Lower lobe of right lung (tissue), 2 donors: ENCODE data around the gene HCN1. TPM values are rescaled to one million over a fixed set of nuclear protein-coding genes. Genes with fewer than 3 reads are reported as not detected.

Experiments
- ATAC-seq, 2 donors: fragments of 200-7000 bp; cut with Tn5 transposase; one replicate each; pipeline ENCODE4 v1.9.1; 2020 to 2022; ENCODE audit warnings: mild to moderate bottlenecking in 2 of 2, moderate library complexity in 2 of 2
- DNase-seq: peaks from one replicate; pipeline ENCODE4 v3.0.0-alpha.2; 2020
- H3K27ac ChIP-seq: fragments of 200-600 bp; one replicate; pipeline ENCODE4 v1.8.0; 2022
- H3K27me3 ChIP-seq: fragments of 200-600 bp; one replicate; pipeline ENCODE4 v1.8.0; 2022; ENCODE audit warnings: low read depth
- H3K36me3 ChIP-seq: fragments of 200-600 bp; one replicate; pipeline ENCODE4 v1.8.0; 2022; ENCODE audit warnings: mild to moderate bottlenecking
- H3K4me1 ChIP-seq: fragments of 200-600 bp; one replicate; pipeline ENCODE4 v1.8.0; 2022
- H3K4me3 ChIP-seq: fragments of 200-600 bp; one replicate; pipeline ENCODE4 v1.8.0; 2022; ENCODE audit warnings: mild to moderate bottlenecking
- H3K9me3 ChIP-seq: fragments of 200-600 bp; one replicate; pipeline ENCODE4 v1.8.0; 2022
- intact Hi-C: fragments of 100-400 bp; cut with DNase I; formaldehyde crosslinking; loops from one replicate; pipeline ENCODE4 v1.11.0; 2022
- total RNA-seq: library from RNA; stranded (reverse); fragmentation: NEBNext Ultra II Directional; extraction: Animal tissue kit (Norgen Biotek cat#: 25700); gene quantifications from one replicate; pipeline ENCODE4 v1.2.1, GENCODE V29; 2021
- TF ChIP-seq, protein P1 (sequence below): fragments of 200-600 bp; IDR thresholded peaks from one replicate; pipeline ENCODE4 v1.8.0; 2022; ENCODE audit warnings: antibody characterized with exemption, mild to moderate bottlenecking
- donor health status: DM: no; HTN: yes; CAD: no; lungs with severe emphysema.

The HCN1 gene
- total RNA-seq, 1 donor from 2014 or later = not detected

DNA sequence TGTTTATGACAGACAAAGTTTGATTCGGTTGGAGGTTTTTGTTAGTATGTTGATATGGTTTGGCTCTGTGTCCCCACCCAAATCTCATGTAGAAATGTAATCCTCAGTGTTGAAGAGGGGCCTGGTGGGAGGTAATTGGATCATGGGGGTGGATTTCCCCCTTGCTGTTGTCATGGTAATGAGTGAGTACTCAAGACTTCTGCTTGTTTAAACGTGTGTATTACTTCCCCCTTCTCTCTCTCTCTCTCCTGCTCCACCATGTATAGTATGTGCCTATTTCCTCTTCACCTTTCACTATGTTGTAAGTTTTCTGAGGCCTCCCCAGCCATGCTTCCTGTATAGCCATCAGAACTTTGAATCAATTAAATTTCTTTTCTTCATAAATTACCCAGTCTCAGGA is 415.1 kb downstream of the HCN1 start:
- no peak overlapping the region for H3K27ac ChIP-seq
- H3K4me1 ChIP-seq = no peaks in the 10 kb centered on the region
- intact Hi-C loops = no loop called here
- no peaks in the 10 kb centered on the region for H3K9me3 ChIP-seq
- DNase-seq (no peak), ATAC-seq (no peak)
- H3K4me3 ChIP-seq = no peak overlapping the region
- H3K36me3 ChIP-seq = no peaks in the 10 kb centered on the region
- no peaks in the 10 kb centered on the region for H3K27me3 ChIP-seq
- TF ChIP-seq, protein P1, sequence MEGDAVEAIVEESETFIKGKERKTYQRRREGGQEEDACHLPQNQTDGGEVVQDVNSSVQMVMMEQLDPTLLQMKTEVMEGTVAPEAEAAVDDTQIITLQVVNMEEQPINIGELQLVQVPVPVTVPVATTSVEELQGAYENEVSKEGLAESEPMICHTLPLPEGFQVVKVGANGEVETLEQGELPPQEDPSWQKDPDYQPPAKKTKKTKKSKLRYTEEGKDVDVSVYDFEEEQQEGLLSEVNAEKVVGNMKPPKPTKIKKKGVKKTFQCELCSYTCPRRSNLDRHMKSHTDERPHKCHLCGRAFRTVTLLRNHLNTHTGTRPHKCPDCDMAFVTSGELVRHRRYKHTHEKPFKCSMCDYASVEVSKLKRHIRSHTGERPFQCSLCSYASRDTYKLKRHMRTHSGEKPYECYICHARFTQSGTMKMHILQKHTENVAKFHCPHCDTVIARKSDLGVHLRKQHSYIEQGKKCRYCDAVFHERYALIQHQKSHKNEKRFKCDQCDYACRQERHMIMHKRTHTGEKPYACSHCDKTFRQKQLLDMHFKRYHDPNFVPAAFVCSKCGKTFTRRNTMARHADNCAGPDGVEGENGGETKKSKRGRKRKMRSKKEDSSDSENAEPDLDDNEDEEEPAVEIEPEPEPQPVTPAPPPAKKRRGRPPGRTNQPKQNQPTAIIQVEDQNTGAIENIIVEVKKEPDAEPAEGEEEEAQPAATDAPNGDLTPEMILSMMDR = no peak

DNA sequence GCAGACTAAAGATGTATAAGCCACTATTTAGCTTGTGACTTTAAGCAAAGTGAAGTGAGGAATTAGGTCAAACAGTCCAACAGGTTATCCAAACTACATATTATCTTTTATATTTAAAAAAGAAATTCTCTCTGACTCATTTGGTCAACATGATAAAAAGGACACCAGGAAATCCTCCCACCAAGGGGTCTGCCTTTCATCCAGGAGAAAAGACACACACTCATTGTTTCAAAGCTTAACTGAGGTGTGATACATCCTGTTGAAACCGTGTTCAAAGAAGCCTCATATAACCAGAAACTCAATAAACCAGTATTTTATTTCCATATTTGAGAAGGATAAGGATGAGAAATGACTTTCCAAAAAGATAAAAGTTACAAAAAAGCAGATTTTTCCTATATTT is 417.1 kb downstream of the HCN1 start:
- Histone ChIP-seq H3K4me3 (no peak overlapping the region), H3K27me3 (no peaks in the 10 kb centered on the region), H3K4me1 (no peaks in the 10 kb centered on the region), H3K9me3 (no peaks in the 10 kb centered on the region), H3K36me3 (no peaks in the 10 kb centered on the region), H3K27ac (no peak overlapping the region)
- intact Hi-C loops = no loop called here
- TF ChIP-seq, protein P1 = no peak
- DNase-seq (no peak), ATAC-seq (no peak)

DNA sequence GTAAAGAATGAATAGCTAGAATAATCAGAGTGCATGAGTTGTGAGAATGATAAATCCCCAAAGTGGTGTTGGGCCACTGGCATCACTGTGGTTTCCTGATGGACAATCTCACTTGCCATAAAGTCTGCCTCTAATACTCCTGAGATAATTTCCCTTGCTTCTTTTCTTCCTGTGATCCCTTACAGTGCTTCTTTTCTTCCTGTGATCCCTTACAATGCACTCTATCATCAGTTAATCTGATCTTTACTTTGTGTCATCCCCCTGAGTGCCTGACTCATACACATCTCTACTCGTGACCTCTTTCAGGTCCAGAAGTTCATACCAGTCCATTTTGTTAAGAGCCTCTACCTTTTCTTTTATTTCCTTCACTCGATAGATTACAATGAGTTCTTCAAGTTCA is 418.3 kb downstream of the HCN1 start:
- Histone ChIP-seq H3K4me1 (no peaks in the 10 kb centered on the region), H3K36me3 (no peaks in the 10 kb centered on the region), H3K9me3 (no peaks in the 10 kb centered on the region), H3K27ac (no peak overlapping the region), H3K4me3 (no peak overlapping the region), H3K27me3 (no peaks in the 10 kb centered on the region)
- intact Hi-C loops = no loop called here
- no peak for DNase-seq
- no peak for ATAC-seq
- TF ChIP-seq, protein P1 = no peak

DNA sequence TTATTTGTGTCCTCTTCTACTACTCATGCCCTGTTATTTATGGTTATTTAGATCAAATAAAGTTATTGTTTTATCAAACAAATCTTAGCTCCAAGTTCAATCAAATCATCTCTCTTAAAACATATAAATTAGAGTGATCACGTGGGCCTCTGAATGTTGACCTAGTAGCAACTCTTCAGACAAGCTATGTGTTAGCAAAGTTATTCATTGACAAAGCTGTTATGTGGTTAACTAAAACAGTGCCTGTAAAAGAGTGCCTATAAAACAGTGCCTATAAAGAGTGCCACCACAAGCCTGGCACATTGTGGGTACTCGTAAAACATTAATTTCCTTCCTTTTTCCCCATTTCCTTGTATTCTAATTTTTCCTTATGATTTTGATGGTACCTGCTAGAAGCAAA is 421.9 kb downstream of the HCN1 start:
- intact Hi-C loops = no loop called here
- no peak for DNase-seq
- no peaks in the 10 kb centered on the region for H3K9me3 ChIP-seq
- H3K36me3 ChIP-seq = no peaks in the 10 kb centered on the region
- no peaks in the 10 kb centered on the region for H3K27me3 ChIP-seq
- H3K27ac ChIP-seq = no peak overlapping the region
- H3K4me3 ChIP-seq = no peak overlapping the region
- TF ChIP-seq, protein P1 = no peak
- ATAC-seq = no peak
- no peaks in the 10 kb centered on the region for H3K4me1 ChIP-seq

DNA sequence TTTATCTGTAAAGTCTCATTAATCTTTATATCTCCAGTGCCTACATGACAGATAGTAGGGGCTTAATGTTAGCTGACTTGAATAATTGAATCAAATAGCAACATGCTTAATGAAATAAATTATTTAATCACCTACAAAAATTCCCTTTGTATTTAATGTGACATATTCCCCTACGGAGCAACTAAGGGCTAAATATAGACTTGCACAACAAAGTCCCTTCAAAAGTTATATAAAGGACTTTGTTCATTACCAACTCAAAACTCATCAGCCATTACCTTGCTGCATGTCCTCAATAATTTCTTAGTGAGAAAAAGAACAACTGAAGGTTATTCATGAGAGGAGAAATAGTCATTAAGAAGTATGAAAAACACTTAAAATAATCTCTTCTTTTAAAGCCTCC is 424.6 kb downstream of the HCN1 start:
- TF ChIP-seq, protein P1 = no peak

DNA sequence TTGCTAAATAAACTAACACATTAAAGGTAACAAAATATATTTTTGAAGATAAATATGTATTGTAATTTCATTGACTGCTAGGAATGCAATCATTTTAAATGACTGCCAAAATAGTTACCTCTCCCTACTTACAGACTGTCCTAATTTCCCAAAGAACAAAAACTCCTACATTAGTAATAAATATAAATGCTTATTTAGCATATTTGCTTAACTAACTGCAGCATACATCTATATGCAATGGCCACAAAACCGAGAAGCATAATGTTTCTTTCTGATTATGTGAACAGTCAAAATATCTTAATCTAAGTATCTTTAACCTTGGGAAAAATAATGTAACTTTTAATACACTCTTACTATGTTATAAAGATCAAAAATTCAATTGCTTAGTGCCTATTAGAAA is 431.7 kb downstream of the HCN1 start:
- H3K4me1 ChIP-seq = no peaks in the 10 kb centered on the region
- no peaks in the 10 kb centered on the region for H3K27me3 ChIP-seq
- H3K27ac ChIP-seq = no peak overlapping the region
- TF ChIP-seq, protein P1 = no peak
- H3K9me3 ChIP-seq = no peaks in the 10 kb centered on the region
- intact Hi-C loops = no loop called here
- ATAC-seq (no peak), DNase-seq (no peak)
- no peak overlapping the region for H3K4me3 ChIP-seq
- H3K36me3 ChIP-seq = no peaks in the 10 kb centered on the region

More for the DNA sequence above, 424.6 kb downstream of the HCN1 start:
- ATAC-seq (no peak), DNase-seq (no peak)
- intact Hi-C loops = no loop called here
- H3K36me3 ChIP-seq = no peaks in the 10 kb centered on the region
- H3K27ac ChIP-seq = no peak overlapping the region
- H3K4me1 ChIP-seq = no peaks in the 10 kb centered on the region
- H3K27me3 ChIP-seq = no peaks in the 10 kb centered on the region
- H3K4me3 ChIP-seq = no peak overlapping the region
- H3K9me3 ChIP-seq = no peaks in the 10 kb centered on the region
